Cerebellar nuclear complex (tissue), 1 donor: ENCODE results near the gene ARHGEF25.
A peak's percentile ranks its signal among the peaks of the same experiment; 100 is the strongest.
"Not testable (repeated sequence)": the region's sequence is repeated elsewhere in the genome, so short reads cannot be mapped to it uniquely, and the experiment has no call there.

Experiments
- DNase-seq, 2 experiments: peaks; one replicate each; lab custom pipeline; 2025; lab: John Stamatoyannopoulos, UW

Gene ARHGEF25

GRCh38 chr12:57585156-57585555 is 26.1 kb upstream of the ARHGEF25 start:
- no peak for DNase-seq

GRCh38 chr12:57586128-57586527 is 25.1 kb upstream of the ARHGEF25 start:
- no peak for DNase-seq

- DNase-seq: no peak
Measured at GRCh38 chr12:57586832-57587429, 24.3 kb upstream of the ARHGEF25 start.

DNA sequence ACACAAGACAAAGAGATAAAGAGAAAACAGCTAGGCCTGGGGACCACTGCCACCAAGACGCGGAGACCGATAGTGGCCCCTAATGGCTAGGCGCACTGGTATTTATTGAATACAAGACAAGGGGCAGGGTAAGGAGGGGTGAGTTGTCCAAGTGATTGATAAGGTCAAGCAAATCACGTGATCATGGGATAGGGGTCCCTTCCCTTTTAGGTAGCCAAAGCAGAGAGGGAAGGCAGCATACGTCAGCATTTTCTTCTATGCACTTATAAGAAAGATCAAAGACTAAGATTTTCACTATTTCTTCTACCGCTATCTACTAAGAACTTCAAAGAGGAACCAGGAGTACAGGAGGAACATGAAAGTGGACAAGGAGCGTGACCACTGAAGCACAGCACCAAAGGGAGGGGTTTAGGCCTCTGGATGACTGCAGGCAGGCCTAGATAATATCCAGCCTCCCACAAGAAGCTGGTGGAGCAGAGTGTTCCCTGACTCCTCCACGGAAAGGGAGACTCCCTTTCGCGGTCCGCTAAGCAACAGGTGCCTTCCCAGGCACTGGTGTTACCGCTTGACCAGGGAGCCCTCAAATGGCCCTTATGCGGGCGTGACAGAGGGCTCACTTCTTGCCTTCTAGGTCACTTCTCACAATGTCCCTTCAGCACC is 22.2 kb upstream of the ARHGEF25 start:
- DNase-seq: not testable (repeated sequence)

GRCh38 chr12:57590479-57590863 is 20.8 kb upstream of the ARHGEF25 start:
- DNase-seq: no peak

DNA sequence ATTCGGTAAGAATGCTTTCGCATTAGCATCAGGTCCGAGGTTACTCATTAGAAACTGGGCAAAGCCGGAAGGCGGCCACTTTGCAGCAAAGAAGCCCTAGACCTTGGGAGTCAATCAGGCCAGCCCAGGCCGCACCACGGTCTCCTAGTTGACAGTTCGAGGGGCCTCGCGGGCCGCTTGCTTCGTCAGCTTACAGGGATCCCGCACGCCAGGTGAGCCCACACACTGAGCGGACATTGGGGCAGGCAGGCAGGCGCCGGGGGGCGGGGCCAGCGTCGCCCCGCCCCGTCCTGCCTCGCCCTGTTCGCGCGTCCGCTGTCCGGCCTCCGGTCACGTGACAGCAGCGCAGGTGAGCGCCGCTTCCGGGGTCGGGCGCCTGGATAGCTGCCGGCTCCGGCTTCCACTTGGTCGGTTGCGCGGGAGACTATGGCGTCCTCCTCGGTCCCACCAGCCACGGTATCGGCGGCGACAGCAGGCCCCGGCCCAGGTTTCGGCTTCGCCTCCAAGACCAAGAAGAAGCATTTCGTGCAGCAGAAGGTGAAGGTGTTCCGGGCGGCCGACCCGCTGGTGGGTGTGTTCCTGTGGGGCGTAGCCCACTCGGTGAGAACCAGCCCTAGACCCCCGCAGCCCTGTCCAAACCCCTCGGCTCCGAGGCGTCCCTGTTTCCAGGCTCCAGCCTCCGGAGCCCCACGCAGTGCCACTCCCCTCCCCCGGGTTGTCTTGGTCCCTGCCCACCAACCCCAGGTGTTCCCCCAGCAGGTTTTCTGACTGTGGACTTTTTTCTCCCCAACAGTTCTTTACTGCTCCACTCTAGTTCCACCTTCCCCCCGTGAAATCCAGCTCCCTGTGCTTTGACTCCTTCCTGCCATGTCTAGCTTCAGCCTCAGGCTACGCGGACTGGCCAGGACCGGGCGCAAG is 20.1 kb upstream of the ARHGEF25 start, which contains the start of gene PIP4K2C:
PIP4K2C (plus strand) TSS at position 329 of the 918 bp plus-strand sequence; CDS start at position 427, 98 bp downstream.
- DNase-seq: peak; percentile 41 to 49

- no peak for DNase-seq
Measured at GRCh38 chr12:57591782-57592325, 19.4 kb upstream of the ARHGEF25 start.

GRCh38 chr12:57592551-57593165 is 18.6 kb upstream of the ARHGEF25 start:
- DNase-seq: no peak

DNA sequence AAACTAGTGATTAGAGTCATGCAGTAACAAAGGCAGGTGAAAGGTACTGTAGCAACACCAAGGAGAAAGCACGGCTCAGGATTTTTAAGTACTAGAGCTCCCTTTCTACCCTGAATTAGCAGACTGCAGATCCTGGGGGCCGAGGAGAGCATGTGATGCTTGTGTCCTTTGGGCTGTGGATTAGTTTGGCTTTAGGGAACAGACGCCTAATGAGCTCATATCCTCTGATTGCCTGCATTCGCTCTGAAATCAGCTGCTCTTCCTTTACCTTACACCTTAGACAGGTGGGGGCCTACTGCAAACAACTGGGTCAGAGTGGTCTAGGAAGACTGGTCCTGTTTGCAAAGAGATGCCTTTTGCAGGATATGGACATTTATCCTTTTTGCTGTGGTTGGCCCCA is 18.0 kb upstream of the ARHGEF25 start:
- no peak for DNase-seq

DNA sequence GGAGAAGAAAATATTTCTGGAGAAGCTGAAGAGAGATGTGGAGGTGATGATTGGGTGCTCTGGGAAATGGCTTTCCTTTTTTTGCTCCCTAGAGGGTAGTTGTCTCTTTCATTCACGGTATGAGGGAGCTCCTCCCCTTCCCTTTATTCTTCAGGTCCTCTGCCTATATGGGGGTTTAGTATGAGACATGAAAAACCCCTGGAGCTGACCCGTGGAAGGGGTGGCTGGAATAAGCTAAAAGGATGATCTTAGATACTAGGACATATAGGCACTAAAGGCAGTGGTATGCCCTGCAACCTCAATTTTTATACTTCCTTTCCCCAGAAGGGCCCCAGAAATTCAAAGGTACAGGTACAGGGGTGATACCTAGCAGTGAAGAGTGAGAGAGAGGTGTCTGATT is 10.8 kb upstream of the ARHGEF25 start:
- DNase-seq: no peak

DNA sequence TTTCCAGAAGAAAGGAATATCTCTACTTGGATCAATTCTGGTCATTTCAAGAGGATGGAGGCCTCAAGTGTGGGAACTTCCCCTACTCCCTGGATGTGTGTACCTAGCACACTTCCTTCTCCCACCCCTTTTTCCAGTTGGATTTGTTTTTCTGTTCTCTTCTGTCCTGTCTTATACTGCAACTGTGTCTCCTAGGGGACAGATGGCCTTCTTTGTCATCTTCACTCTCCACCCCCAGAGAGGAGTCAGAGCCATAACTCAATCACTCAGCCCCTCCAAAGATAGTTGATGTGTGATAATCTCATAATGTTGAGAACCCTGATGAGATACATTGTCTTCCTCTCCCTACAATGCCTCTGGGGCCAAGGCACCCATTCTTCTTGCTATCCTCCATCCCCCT is 8.7 kb upstream of the ARHGEF25 start:
- no peak for DNase-seq

GRCh38 chr12:57603324-57603723 is 7.9 kb upstream of the ARHGEF25 start:
- DNase-seq: no peak

- peak in 1 of 2 experiments; percentile 23 for DNase-seq
Measured at GRCh38 chr12:57603815-57604453, 7.3 kb upstream of the ARHGEF25 start.

DNA sequence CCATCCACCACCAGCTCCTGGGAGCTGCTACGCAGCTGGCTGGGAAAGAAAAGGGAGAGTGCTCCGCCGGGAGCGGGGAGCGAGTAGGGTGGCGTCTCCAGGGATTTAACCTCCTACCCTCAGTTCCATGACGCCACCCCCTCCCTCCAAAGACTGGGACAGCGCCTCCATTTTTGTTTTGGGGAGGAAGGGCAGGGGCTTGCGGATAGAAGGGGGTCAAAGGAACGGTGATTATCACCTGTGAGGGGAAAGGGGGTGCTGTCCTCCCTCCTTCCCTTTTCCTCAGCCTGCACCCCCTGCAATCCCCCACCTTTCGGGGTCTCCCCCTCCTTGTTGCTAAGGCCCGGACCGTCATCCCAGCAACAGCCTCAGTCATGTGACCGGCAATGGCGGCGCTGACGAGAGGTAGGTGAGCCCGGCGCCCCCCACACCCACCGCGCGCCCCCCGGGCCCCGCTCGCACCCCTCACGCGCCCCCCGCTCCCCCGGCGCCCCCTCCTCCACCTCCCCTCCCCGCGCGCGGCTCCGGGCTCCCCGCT is 6.7 kb upstream of the ARHGEF25 start, which contains the start of gene DTX3:
DTX3 (plus strand) TSS at position 371 of the 538 bp plus-strand sequence. CDS start 1,694 bp downstream, outside the sequence.
- no peak for DNase-seq

- no peak for DNase-seq
Measured at GRCh38 chr12:57604992-57605810, 6.0 kb upstream of the ARHGEF25 start.

GRCh38 chr12:57605811-57606311 is 5.4 kb upstream of the ARHGEF25 start:
- DNase-seq: no peak

GRCh38 chr12:57606399-57606798 is 4.8 kb upstream of the ARHGEF25 start:
- DNase-seq: no peak

DNA sequence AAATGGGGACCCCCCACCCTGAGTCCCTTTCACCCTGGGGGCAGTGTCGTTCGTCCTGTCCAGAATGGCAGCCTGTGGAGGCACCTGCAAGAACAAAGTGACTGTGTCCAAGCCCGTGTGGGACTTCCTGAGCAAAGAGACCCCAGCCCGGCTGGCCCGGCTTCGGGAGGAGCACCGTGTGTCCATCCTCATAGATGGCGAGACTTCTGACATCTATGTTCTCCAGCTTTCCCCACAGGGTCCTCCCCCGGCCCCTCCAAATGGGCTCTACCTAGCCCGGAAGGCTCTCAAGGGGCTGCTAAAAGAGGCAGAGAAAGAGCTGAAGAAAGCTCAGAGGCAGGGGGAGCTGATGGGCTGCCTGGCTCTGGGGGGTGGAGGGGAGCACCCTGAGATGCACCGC is 4.4 kb upstream of the ARHGEF25 start:
- DNase-seq: no peak

GRCh38 chr12:57607958-57608663 is 3.1 kb upstream of the ARHGEF25 start:
- DNase-seq: no peak
